GM19372 (cell line): ENCODE measurements around the gene SPATA6L.

ENCODE experiments used
- ATAC-seq: cut with Tn5 transposase; IDR thresholded peaks from one replicate; pipeline ENCODE4 v1.9.1; 2021; ENCODE audit warnings: mild to moderate bottlenecking, low read depth, moderate library complexity; ENCODE audit not compliant: unreplicated experiment

Gene SPATA6L, protein sequence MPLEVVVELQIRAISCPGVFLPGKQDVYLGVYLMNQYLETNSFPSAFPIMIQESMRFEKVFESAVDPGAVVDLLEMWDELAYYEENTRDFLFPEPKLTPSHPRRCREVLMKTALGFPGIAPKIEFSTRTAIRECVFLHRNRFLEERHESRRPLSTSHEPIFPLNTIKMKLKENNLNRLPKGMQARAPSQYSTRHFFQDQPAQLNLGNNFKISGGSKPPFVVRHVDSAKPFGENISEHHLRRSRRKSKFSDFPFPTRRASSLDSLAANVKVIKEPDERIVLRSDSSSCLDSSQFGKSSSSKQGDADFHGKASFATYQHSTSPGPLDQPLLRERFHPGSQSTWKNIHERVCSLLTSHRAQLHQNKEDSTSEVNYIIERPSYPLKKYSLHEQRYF

GRCh38 chr9:4666042-4666699, at the start of gene SPATA6L:
TSS of gene SPATA6L (minus strand) at chr9:4666480. CDS start at chr9:4666250, 230 bp downstream.
- ATAC-seq = no peak

- ATAC-seq = no peak
Measured at GRCh38 chr9:4714266-4715016, 48.2 kb upstream of the SPATA6L start.

- ATAC-seq = no peak
Measured at GRCh38 chr9:4713849-4714248, 47.6 kb upstream of the SPATA6L start.

- no peak for ATAC-seq
Measured at GRCh38 chr9:4709380-4709779, 43.1 kb upstream of the SPATA6L start.

DNA sequence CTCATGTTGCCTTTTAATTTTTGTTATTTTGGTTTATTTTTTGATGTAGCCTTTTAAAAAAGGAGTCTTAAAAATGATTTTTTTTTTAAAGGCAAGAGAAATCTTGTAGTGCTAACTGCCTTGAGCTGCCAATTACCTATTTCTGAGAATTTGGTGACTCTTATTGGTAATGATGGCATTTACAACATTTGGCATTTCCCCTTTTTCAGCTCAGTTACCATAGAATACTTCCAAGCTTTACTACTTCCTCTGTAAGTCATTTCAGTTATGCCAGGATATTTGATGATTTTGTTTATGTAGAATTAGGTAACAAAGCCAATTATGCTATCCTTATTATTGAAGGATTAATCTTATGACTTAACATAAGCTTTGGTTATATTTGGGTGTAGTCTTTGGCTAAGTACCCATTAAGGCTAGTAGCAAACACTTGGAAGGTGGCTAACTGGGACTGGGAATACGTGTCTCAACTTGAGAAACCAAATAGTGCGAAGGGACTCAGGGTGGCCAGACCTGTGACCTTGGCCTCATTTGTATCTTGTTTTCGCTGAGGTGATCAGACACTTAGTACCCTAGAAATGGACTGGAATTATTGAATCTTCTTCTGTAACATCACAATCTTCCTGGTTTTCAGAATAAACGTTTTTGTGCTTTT, 40.8 kb upstream of the SPATA6L start:
- ATAC-seq = no peak

DNA sequence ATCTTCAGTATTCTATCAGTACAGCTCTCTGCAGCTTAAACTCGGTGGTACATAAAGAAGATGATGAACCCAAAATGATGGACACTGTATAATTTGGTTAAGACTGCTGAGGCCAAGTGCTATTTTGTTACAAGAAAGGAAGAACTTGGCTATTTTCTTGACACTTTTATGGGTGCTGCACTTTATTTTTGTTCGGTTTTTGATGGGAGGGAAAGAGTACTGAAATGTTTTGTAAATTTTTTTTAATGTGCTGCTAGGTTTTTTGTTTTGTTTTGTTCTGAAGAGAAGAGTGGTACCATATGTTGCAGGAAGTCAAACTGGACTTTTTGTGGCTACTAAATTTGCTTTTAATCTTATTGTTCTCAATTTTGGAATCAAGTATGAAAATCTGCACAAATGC, 39.7 kb upstream of the SPATA6L start:
- ATAC-seq = no peak

DNA sequence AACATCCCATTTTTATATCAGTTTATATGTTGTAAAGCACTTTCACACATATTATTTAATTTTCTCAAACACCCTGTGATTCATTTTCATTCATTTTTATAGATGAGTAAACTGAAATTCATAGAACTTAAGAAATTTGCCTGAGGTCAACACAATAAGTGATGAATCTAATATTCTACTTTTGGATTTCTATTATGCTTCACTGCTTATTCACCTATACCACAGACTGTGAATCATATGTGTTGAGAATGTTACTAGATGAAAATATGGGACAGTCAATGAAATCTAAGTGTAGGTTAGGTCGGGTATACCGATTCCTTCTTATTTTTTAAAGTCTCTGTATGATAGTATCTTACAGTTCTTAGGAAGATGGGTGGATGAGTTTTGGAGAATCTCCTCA, 37.8 kb upstream of the SPATA6L start:
- no peak for ATAC-seq

GRCh38 chr9:4701526-4701925, 35.2 kb upstream of the SPATA6L start:
- no peak for ATAC-seq

- ATAC-seq = no peak
Measured at GRCh38 chr9:4700932-4701331, 34.7 kb upstream of the SPATA6L start.

DNA sequence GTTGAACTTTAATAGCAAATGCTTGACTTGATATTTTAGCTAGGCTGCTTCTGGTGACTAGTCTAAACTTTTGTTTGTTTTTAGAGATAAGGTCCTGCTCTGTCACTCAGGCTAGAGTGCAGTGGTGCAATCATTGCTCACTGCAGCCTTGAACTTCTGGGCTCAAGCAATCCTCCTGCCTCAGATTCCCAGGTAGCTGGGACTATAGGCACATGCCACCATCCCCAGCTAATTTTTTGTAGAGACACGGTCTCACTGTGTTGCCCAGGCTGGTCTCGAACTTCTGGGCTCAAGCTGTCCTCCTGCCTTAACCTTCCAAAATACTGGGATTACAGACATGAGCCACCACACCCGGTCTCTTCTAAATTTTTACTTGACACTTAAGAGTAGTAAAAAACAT, 33.8 kb upstream of the SPATA6L start:
- no peak for ATAC-seq

- no peak for ATAC-seq
Measured at GRCh38 chr9:4691795-4692194, 25.5 kb upstream of the SPATA6L start.

DNA sequence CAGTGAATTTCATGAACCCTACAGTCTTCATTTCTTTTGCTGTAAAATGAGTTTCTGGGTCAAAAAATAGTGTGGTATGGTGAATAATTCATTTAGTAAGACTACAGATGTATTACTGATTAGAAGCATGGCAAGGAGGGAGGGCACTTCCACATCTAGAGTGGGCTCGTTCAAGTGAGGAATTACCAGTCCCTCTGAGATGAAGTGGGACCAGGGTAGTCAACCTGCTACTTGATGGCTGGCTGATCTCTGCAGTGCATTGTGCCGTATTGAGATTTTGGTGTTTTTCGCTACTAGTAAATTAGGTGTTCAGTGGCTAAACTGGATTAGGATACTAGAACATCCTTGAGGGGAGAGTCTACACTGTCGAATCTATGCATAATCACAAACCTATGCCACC, 23.9 kb upstream of the SPATA6L start:
- no peak for ATAC-seq

DNA sequence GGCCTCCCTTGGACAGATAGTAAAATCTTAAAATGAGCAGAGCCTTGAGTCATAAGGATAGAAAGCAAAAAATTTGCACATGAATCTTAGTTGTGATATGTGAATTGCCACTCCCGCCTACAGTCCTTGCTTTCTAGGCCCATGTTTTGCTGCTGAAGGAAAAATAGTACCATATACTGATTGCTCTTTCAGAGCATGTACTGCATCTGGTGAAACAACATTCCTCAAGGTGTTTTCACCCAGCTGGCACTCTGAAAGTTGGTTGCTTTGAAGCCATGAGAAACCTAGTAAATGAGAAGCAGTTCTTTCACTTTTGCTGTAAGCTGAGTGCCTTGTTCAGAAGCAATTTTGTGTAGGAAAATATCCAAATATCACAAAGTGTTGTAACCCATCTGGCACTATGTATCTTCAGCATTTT, 23.4 kb upstream of the SPATA6L start:
- ATAC-seq = peak; percentile 73

DNA sequence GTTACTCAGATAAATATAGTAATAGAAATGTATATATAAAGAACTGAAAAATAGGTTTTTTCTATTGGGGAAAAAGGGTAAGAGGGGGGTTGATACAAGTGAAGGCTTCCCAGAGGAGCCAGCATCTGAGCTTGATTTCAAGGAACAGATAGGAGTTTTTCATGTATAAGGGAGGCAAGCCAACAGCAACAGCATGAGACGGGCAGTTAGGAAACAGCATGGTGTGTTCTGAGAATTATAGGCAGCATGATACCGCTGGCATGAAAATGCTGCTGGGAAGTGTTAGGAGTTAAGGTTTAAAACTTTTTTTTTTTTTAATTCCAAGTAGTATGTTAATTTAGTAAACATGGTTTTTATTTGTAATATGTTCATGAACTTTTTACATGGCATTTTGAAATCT, 22.7 kb upstream of the SPATA6L start:
- no peak for ATAC-seq

GRCh38 chr9:4686584-4686983, 20.3 kb upstream of the SPATA6L start:
- no peak for ATAC-seq

DNA sequence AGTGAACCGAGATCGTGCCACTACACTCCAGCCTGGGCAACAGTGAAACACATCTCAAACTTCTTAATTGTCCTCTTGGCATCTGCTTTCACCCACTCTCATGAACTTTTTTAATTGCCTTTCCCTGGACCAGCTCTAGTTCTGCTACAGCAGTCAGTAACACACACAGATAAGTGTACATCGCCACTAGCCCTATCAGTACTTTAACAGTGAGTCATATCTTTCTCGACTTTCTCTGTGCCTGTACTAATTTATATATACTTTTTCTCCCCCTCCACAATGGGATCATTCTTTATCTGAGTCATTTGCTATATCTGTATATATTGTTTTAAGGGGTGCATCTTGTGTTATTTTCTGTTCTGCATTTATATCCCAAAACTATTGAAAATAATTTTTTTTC, 19.8 kb upstream of the SPATA6L start:
- ATAC-seq = no peak

GRCh38 chr9:4684820-4685219, 18.5 kb upstream of the SPATA6L start:
- ATAC-seq = no peak

DNA sequence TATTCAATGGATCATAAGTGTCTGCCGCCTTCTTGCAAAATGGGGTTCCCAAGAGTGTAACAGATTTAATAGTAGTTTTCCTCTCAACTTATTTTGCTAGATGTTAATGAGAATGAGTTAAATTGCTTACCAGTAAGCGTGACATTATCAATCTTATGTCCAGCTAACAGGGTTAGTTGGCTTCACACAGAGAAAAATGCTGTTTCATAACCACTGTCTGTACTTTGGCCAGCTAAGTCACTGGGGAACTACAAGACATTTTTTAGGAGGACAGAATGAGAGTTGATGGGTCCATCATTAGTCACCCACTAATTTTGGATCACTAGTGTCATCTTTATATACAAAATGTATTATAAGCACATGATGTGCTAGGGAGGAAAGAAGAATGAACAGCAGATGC, 14.5 kb upstream of the SPATA6L start:
- ATAC-seq = no peak

GRCh38 chr9:4680173-4680525, 13.9 kb upstream of the SPATA6L start:
- no peak for ATAC-seq

DNA sequence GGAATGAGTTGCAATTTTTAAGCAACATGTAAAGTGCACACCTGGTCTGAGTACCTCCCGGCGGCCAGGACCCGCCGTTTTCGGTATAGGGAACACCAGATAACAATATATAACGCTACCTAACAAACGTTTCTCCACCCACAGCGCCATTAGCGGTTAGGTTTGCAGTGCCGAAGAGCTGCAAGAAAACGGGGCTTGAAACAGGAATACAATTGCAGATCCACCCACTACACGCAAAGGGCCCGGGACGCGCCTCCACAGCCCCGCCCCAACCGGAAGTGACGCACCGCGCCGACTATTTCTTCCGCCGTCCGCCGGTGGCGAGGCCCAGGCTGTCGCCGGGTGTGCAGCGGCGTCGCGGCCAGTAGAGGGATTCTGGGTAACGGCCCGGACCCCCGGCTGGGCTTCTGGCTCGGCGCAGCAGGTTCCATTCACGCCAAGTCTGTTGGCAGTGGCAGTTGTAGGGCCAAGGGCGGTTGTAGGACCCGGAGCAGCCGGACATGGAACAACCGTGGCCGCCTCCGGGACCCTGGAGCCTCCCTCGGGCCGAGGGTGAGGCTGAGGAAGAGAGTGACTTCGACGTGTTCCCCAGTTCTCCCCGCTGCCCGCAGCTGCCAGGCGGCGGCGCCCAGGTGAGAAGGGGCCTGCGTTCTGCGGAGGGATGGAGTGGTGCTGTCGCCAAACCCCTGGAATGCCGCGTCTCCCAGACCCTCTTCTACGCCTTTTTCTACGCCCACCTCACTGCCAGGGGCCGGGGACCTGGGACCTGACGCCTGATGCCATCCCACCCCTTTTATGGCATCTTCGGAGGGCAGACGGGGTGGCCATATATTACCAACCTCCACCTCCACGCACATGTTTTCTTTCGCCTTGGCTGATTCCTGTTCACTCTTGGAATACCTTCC, 13.2 kb upstream of the SPATA6L start, which contains the start of gene CDC37L1:
Gene CDC37L1, plus strand, starts transcription at position 302 of the 905 bp plus-strand sequence. Its CDS starts 199 bp downstream, at position 501.
- peak; percentile 97 for ATAC-seq
